Body of pancreas (tissue), 4 donors: ENCODE results near the gene PLEKHG4B.

Experiments
- POLR2A ChIP-seq, 3 donors: fragments of 450-650 bp; IDR thresholded peaks; one replicate each; pipeline ENCODE4 v1.6.1; 2016; ENCODE audit warnings: antibody characterized with exemption in 3 of 3, mild to moderate bottlenecking in 2 of 3
- TF ChIP-seq, protein P1 (sequence below), 7 experiments: fragments of 450-650 bp in 4 of 7; fragments of 200-600 bp in 3 of 7; sonication (generic) in 3 of 7; IDR thresholded peaks; one replicate each; pipeline ENCODE4 v1.5.1; 2016 to 2019; ENCODE audit warnings: antibody characterized with exemption in 7 of 7

DNA sequence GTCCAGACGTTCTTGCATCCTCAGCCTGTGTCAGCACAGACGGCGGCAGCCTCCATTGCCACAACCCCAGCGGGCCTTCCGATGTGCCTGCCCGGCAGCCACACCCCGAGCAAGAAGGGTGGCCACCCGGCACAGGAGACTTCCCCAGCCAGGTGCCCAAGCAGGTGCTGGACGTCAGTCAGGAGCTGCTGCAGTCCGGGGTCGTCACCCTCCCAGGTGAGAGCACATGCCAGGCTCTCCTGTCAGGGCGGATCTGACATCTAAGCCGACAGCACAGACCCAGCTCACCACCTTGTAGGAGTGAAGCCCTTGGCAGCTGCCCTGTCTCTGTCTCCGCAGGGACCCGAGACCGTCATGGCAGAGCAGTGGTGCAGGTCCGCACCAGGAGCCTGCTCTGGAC, 51.1 kb downstream of the PLEKHG4B start:
- TF ChIP-seq, protein P1, sequence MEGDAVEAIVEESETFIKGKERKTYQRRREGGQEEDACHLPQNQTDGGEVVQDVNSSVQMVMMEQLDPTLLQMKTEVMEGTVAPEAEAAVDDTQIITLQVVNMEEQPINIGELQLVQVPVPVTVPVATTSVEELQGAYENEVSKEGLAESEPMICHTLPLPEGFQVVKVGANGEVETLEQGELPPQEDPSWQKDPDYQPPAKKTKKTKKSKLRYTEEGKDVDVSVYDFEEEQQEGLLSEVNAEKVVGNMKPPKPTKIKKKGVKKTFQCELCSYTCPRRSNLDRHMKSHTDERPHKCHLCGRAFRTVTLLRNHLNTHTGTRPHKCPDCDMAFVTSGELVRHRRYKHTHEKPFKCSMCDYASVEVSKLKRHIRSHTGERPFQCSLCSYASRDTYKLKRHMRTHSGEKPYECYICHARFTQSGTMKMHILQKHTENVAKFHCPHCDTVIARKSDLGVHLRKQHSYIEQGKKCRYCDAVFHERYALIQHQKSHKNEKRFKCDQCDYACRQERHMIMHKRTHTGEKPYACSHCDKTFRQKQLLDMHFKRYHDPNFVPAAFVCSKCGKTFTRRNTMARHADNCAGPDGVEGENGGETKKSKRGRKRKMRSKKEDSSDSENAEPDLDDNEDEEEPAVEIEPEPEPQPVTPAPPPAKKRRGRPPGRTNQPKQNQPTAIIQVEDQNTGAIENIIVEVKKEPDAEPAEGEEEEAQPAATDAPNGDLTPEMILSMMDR (IDR thresholded peaks at IDR 0.05): no peak
- no peak for TF ChIP-seq POLR2A (IDR thresholded peaks at IDR 0.05)
